IPS-15b (cell line): Measurements from ENCODE around the gene ARNT2.

Experiments used
- H3K27me3 ChIP-seq: one replicate; pipeline ENCODE4 v1.6.1; 2013; ENCODE audit warnings: low read length; ENCODE audit not compliant: control insufficient read depth, insufficient read depth
- H3K36me3 ChIP-seq: one replicate; pipeline ENCODE4 v1.6.1; 2013; ENCODE audit warnings: low read length; ENCODE audit not compliant: control insufficient read depth, insufficient read depth
- H3K4me1 ChIP-seq: one replicate; pipeline ENCODE4 v1.6.1; 2013; ENCODE audit warnings: mild to moderate bottlenecking, low read length; ENCODE audit not compliant: control insufficient read depth, insufficient read depth
- H3K4me3 ChIP-seq: one replicate; pipeline ENCODE4 v1.5.1; 2013; ENCODE audit warnings: low read depth, low read length
- H3K9ac ChIP-seq: one replicate; pipeline ENCODE4 v1.6.1; 2013; ENCODE audit warnings: low read depth, mild to moderate bottlenecking, low read length
- H3K9me3 ChIP-seq: one replicate; pipeline ENCODE4 v1.6.1; 2013; ENCODE audit warnings: mild to moderate bottlenecking, low read length; ENCODE audit not compliant: control insufficient read depth, insufficient read depth

The ARNT2 gene

DNA sequence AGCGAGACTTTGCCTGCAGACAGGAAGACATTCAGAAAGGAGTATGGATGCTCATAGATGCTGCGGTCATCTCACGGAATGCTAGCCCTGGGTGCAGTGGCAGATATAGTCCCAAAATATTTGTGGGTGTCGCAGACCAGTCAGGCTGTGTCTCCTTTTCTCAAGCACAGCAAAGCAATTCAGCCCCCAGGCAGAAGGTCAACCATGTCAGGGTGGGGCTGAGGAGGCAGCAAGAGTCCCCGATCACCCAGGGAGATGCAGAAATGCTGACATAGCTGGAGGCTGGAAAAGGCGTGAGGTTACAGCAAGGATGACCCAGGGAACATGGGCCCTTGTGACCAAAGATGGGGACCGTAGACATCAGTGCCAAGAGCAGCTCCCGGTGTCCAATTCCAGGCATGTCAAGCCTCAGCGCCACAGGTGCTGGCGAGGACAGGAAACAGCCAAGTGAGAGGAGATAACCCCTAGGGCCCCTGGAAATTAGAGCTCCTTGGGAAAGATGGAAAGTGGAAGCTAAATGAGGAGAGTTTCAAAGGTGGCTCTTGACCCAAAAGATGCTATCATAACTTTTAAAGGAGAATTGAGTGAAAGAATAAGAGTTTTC lies 209.7 kb downstream of the ARNT2 start:
- Histone ChIP-seq H3K4me1 (no peaks in the 10 kb centered on the region), H3K9me3 (no peaks in the 10 kb centered on the region), H3K27me3 (no peaks in the 10 kb centered on the region), H3K9ac (no peak overlapping the region), H3K36me3 (no peaks in the 10 kb centered on the region), H3K4me3 (no peak overlapping the region)

GRCh38 chr15:80614711-80615360 lies 210.7 kb downstream of the ARNT2 start:
- no peaks in the 10 kb centered on the region for H3K36me3 ChIP-seq
- H3K4me3 ChIP-seq, result no peak overlapping the region
- H3K27me3 ChIP-seq, result no peaks in the 10 kb centered on the region
- H3K9me3 ChIP-seq, result no peaks in the 10 kb centered on the region
- no peak overlapping the region for H3K9ac ChIP-seq
- H3K4me1 ChIP-seq, result no peaks in the 10 kb centered on the region

GRCh38 chr15:80615361-80615736 lies 211.2 kb downstream of the ARNT2 start:
- Histone ChIP-seq H3K4me1 (no peaks in the 10 kb centered on the region), H3K36me3 (no peaks in the 10 kb centered on the region), H3K9ac (no peak overlapping the region)

DNA sequence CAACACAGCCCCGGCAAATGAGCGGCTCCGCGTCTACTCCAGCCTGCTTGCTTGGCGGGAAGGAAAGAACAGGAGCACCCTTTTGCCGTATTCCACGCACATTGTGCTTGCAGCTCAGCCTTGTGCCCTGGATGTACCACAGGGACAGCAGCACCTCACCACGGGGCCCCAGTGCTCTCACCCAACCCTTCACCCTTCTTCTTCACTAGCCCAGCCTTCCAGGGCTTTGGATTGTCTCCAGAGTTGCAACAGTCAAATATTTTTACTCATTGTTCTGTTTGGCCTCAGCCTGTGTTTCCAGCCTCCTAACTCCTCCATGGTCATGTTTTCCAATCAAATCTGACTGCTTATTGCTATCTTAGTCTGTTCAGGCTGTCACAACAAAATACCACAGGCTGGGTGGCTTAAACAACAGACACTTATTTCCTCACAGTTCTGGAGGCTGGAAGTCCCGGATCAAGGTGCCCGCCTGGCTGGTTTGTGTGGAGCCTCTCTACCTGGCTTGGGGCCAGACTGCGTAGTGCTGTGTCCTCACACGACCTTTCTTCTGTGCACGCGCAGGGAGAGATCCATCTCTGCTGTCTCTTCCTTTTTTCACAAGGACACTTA lies 211.7 kb downstream of the ARNT2 start:
- Histone ChIP-seq H3K36me3 (no peaks in the 10 kb centered on the region), H3K4me1 (no peaks in the 10 kb centered on the region), H3K4me3 (no peak overlapping the region), H3K9me3 (no peaks in the 10 kb centered on the region), H3K27me3 (no peaks in the 10 kb centered on the region), H3K9ac (no peak overlapping the region)

More at GRCh38 chr15:80615361-80615736, 211.2 kb downstream of the ARNT2 start:
- Histone ChIP-seq H3K27me3 (no peaks in the 10 kb centered on the region), H3K9me3 (no peaks in the 10 kb centered on the region), H3K4me3 (no peak overlapping the region)

DNA sequence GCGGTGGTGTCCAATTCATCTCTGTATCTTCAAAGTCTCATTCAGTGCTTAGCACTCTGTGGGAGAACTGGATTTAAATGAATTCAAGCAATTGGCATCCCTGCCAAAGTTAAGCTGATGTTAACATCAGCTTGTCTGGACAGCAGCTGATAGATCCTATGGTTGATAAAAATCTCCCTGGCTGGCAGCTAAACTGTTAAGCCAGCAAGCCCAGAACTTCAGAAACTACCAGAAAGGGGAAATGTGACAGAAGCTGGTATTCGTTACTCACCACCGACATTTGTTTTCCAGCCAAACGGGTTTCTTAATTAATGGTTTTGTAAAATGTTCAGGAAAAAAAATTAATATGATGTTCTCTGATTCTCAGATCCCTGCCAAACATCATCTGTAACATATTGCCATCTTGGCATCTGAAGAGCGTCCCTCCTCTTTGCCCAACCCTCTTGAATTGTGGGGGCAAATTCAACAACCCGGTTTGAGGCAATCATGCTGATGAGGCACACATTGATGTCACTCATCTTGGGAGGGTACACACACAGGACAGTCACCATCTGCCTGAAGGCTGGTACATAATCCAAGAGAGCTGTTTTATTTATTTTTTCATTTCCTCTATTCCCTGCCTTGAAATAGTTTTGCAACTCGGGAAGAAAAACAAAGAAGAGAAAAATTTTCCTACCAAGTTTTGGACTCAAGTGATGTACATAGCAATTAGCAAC lies 214.7 kb downstream of the ARNT2 start:
- H3K27me3 ChIP-seq, result no peaks in the 10 kb centered on the region
- no peaks in the 10 kb centered on the region for H3K4me1 ChIP-seq
- no peaks in the 10 kb centered on the region for H3K36me3 ChIP-seq
- H3K9me3 ChIP-seq, result no peaks in the 10 kb centered on the region
- H3K4me3 ChIP-seq, result no peak overlapping the region
- no peak overlapping the region for H3K9ac ChIP-seq

DNA sequence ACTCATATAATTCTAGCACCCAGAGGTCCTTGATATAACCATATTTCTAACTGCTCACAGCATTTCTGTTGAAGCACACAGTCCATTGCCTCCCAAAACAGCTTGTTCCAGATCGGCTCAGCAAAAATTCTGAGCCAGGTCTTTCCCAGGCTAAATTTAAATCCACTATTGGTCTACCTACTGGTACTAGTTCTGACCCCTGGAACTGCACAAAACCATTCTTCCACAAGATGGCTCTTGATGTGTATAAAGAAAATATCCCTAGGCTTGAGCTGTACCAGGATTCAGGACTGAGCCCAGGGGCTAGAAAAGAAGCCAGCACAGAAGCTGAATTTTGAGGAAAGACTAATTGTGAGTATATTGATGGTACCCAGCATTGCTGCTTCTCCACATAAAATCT lies 215.5 kb downstream of the ARNT2 start:
- no peaks in the 10 kb centered on the region for H3K4me1 ChIP-seq
- H3K36me3 ChIP-seq, result no peaks in the 10 kb centered on the region
- H3K4me3 ChIP-seq, result no peak overlapping the region
- H3K27me3 ChIP-seq, result no peaks in the 10 kb centered on the region
- H3K9me3 ChIP-seq, result no peaks in the 10 kb centered on the region
- H3K9ac ChIP-seq, result no peak overlapping the region

DNA sequence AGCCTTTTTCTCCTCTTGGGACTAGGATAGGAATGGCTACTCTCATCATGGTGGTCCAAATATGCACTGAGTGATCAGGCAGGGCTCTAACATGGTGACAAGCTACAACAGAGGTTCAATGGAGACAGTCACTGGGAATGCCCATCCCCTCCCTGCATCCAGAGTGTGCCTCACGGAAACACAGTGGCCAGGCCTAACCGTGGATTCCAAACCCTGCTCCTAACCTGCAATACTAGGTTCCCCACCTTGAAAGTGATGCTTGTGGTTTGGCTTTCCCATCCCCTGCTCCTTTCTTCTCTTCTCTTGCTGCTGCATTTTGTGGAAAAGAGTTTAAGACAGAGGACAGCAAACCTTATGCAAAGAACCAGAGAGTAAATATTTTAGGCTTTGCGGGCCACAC lies 216.0 kb downstream of the ARNT2 start:
- Histone ChIP-seq H3K4me1 (no peaks in the 10 kb centered on the region), H3K27me3 (no peaks in the 10 kb centered on the region), H3K9me3 (no peaks in the 10 kb centered on the region), H3K4me3 (no peak overlapping the region), H3K36me3 (no peaks in the 10 kb centered on the region), H3K9ac (no peak overlapping the region)

DNA sequence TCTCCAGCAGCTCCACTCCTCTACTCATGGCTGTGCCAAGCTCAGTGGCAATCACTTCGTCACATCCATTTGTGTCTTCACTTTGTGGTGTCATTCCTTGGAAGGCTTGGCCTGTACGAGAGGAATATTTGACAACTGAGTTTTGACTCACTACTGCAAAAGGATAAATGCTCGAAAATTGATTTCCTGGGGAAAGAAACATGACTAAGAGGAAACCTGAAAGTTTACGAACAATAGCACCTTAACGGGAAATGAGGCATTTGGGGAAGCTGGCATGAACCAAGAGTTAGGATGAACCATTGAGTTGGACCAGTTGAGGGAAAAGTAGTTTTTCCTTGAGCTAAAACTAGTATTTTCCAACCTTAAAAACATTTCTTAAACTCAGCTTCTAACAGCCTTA lies 216.7 kb downstream of the ARNT2 start:
- Histone ChIP-seq H3K4me1 (no peaks in the 10 kb centered on the region), H3K36me3 (no peaks in the 10 kb centered on the region), H3K27me3 (no peaks in the 10 kb centered on the region), H3K4me3 (no peak overlapping the region), H3K9ac (no peak overlapping the region), H3K9me3 (no peaks in the 10 kb centered on the region)

GRCh38 chr15:80626643-80627120 lies 222.5 kb downstream of the ARNT2 start:
- no peaks in the 10 kb centered on the region for H3K36me3 ChIP-seq
- no peaks in the 10 kb centered on the region for H3K9me3 ChIP-seq
- no peaks in the 10 kb centered on the region for H3K4me1 ChIP-seq
- H3K4me3 ChIP-seq, result no peak overlapping the region
- no peak overlapping the region for H3K9ac ChIP-seq
- no peaks in the 10 kb centered on the region for H3K27me3 ChIP-seq

GRCh38 chr15:80629355-80629754 lies 225.2 kb downstream of the ARNT2 start:
- Histone ChIP-seq H3K4me1 (no peaks in the 10 kb centered on the region), H3K9me3 (no peaks in the 10 kb centered on the region), H3K9ac (no peak overlapping the region), H3K27me3 (no peaks in the 10 kb centered on the region), H3K36me3 (no peaks in the 10 kb centered on the region), H3K4me3 (no peak overlapping the region)

GRCh38 chr15:80630981-80631380 lies 226.8 kb downstream of the ARNT2 start:
- H3K9me3 ChIP-seq, result no peaks in the 10 kb centered on the region
- no peak overlapping the region for H3K9ac ChIP-seq
- no peaks in the 10 kb centered on the region for H3K27me3 ChIP-seq
- H3K36me3 ChIP-seq, result no peaks in the 10 kb centered on the region
- no peaks in the 10 kb centered on the region for H3K4me1 ChIP-seq
- H3K4me3 ChIP-seq, result no peak overlapping the region
